Measurements from ENCODE around the gene ANKRD13C.

- TF ChIP-seq CTCF (IDR thresholded peaks at IDR 0.05; ENCODE audit: low read length) (no peak), EZH2phosphoT487 (IDR thresholded peaks at IDR 0.05; ENCODE audit: low read length) (no peak)
Observed at GRCh38 chr1:70331962-70332361, 22.6 kb downstream of the ANKRD13C start.

Measured in MM.1S (cell line).